MCF 10A (cell line): ENCODE results near the gene MRPL51. TPM values are rescaled to one million over a fixed set of nuclear protein-coding genes. Genes with fewer than 3 reads are reported as not detected.
A peak's percentile ranks its signal among the peaks of the same experiment; 100 is the strongest.
"Not testable (repeated sequence)": the region's sequence is repeated elsewhere in the genome, so short reads cannot be mapped to it uniquely, and the experiment has no call there.

Experiments used
- BruUV-seq: library from RNA; stranded (reverse); fragments of 400-500 nt; replicated peaks from 2 replicates; lab custom pipeline; 2021; lab: Mats Ljungman, UMichigan
- CTCF ChIA-PET: fragments of 300-600 bp; sonication (Branson Sonifier 250); formaldehyde crosslinking; extraction: SDS; loops from one replicate; lab custom pipeline; 2021; ENCODE audit warnings: antibody characterized with exemption, inconsistent platforms; lab: Yijun Ruan, JAX
- POLR2A ChIA-PET: fragments of 300-600, 350-650 bp; sonication (Branson Sonifier 250); formaldehyde crosslinking; extraction: SDS; loops from one replicate; lab custom pipeline; 2020; ENCODE audit warnings: antibody characterized with exemption, inconsistent platforms; lab: Yijun Ruan, JAX
- DNase-seq: peaks from one replicate; pipeline ENCODE4 v3.0.0-alpha.2; 2018; ENCODE audit not compliant: unreplicated experiment
- H3K27ac Mint-ChIP-seq: one replicate; pipeline ENCODE4 v1.8.0; 2022; ENCODE audit warnings: mild to moderate bottlenecking, low read depth, mixed read lengths; ENCODE audit not compliant: unreplicated experiment
- H3K27me3 Mint-ChIP-seq: one replicate; pipeline ENCODE4 v1.8.0; 2022; ENCODE audit warnings: mixed read lengths; ENCODE audit not compliant: insufficient read depth, unreplicated experiment
- H3K36me3 Mint-ChIP-seq: one replicate; pipeline ENCODE4 v1.8.0; 2022; ENCODE audit warnings: mild to moderate bottlenecking, moderate library complexity, mixed read lengths; ENCODE audit not compliant: insufficient read depth, unreplicated experiment
- H3K4me1 Mint-ChIP-seq: one replicate; pipeline ENCODE4 v1.8.0; 2022; ENCODE audit warnings: mixed read lengths; ENCODE audit not compliant: insufficient read depth, unreplicated experiment
- H3K4me3 Mint-ChIP-seq: one replicate; pipeline ENCODE4 v1.8.0; 2022; ENCODE audit warnings: mild to moderate bottlenecking, moderate library complexity, mixed read lengths; ENCODE audit not compliant: unreplicated experiment
- H3K9me3 Mint-ChIP-seq: one replicate; pipeline ENCODE4 v1.8.0; 2022; ENCODE audit warnings: mixed read lengths; ENCODE audit not compliant: unreplicated experiment
- CTCF ChIP-seq: fragments of 200-600 bp; IDR thresholded peaks from one replicate; pipeline ENCODE4 v1.8.0; 2022; ENCODE audit warnings: antibody characterized with exemption, mild to moderate bottlenecking; ENCODE audit not compliant: unreplicated experiment
- intact Hi-C: fragments of 100-400 bp; cut with micrococcal nuclease; formaldehyde crosslinking; loops from 2 replicates; pipeline ENCODE4 v1.14.1; 2022
- total RNA-seq: library from RNA; stranded (reverse); gene quantifications from 2 replicates; pipeline ENCODE4 v1.2.3, GENCODE V29; 2022

The MRPL51 gene
- total RNA-seq, 1 experiment from 2014 or later, result 230 TPM

- POLR2A ChIA-PET, result interaction anchor here (2.5 kb wide), 1 partner anchor 34 kb away, joined by 15 read pairs; the partner anchor contains the start of gene GAPDH
- no peak overlapping the region for H3K4me3 Mint-ChIP-seq
- BruUV-seq, result no TSS peak
These were observed 7.4 kb upstream of the MRPL51 start for GRCh38 chr12:6500466-6500865.

GRCh38 chr12:6497291-6497690, 4.2 kb upstream of the MRPL51 start:
- ChIA-PET CTCF (interaction anchor here (0.6 to 2.6 kb wide), 4 partner anchors 31 to 139 kb away, joined by 3 to 9 read pairs (median 6); no protein-coding TSS in a partner anchor), POLR2A (interaction anchor here (0.6 to 1.5 kb wide), 3 partner anchors 9 to 27 kb away, joined by 4 to 5 read pairs (median 5); no protein-coding TSS in a partner anchor)
- H3K4me3 Mint-ChIP-seq, intact Hi-C loops, H3K9me3 Mint-ChIP-seq, H3K27me3 Mint-ChIP-seq, DNase-seq, H3K27ac Mint-ChIP-seq, BruUV-seq: not testable (repeated sequence)
- H3K36me3 Mint-ChIP-seq, result peaks cover 17% of the 10 kb centered on the region
- peaks cover 17% of the 10 kb centered on the region for H3K4me1 Mint-ChIP-seq

More at GRCh38 chr12:6500466-6500865, 7.4 kb upstream of the MRPL51 start:
- no peak for TF ChIP-seq CTCF
- DNase-seq, result no peak
- H3K9me3 Mint-ChIP-seq, result no peaks in the 10 kb centered on the region
- CTCF ChIA-PET, result interaction anchor here (0.6 to 1.8 kb wide), 6 partner anchors 14 to 724 kb away, joined by 3 to 5 read pairs (median 3); no protein-coding TSS in a partner anchor
- H3K4me1 Mint-ChIP-seq, result peaks cover 3% of the 10 kb centered on the region
- no peak overlapping the region for H3K27ac Mint-ChIP-seq
- intact Hi-C loops, result no loop called here
- peaks cover 14% of the 10 kb centered on the region for H3K36me3 Mint-ChIP-seq
- H3K27me3 Mint-ChIP-seq, result no peaks in the 10 kb centered on the region

GRCh38 chr12:6494968-6495367, 1.9 kb upstream of the MRPL51 start:
- no peaks in the 10 kb centered on the region for H3K27me3 Mint-ChIP-seq
- H3K27ac Mint-ChIP-seq, result no peak overlapping the region
- H3K36me3 Mint-ChIP-seq, result peaks cover 26% of the 10 kb centered on the region
- no TSS peak for BruUV-seq
- peak; percentile 54 for DNase-seq
- no peak for TF ChIP-seq CTCF
- ChIA-PET CTCF (interaction anchor here (0.6 to 2.6 kb wide), 12 partner anchors 19 to 341 kb away, joined by 3 to 9 read pairs (median 3); no protein-coding TSS in a partner anchor), POLR2A (interaction anchor here (0.6 to 1.7 kb wide), 10 partner anchors 11 to 111 kb away, joined by 3 to 9 read pairs (median 6); partner anchors contain the start of genes GAPDH, LTBR and VAMP1)
- no peaks in the 10 kb centered on the region for H3K9me3 Mint-ChIP-seq
- intact Hi-C loops, result no loop called here
- peaks cover 21% of the 10 kb centered on the region for H3K4me1 Mint-ChIP-seq
- peak overlapping the region; percentile 95 for H3K4me3 Mint-ChIP-seq

- TSS peak; percentile 72 for BruUV-seq
- DNase-seq, result no peak
- Mint-ChIP-seq H3K27ac (peak overlapping the region; percentile 98), H3K4me1 (peaks cover 21% of the 10 kb centered on the region), H3K4me3 (peak overlapping the region; percentile 95), H3K27me3 (no peaks in the 10 kb centered on the region), H3K36me3 (peaks cover 26% of the 10 kb centered on the region), H3K9me3 (no peaks in the 10 kb centered on the region)
- intact Hi-C loops, result no loop called here
- ChIA-PET POLR2A (interaction anchor here (0.6 to 1.8 kb wide), 10 partner anchors 11 to 111 kb away, joined by 3 to 9 read pairs (median 4); partner anchors contain the start of genes GAPDH, LTBR and VAMP1), CTCF (interaction anchor here (0.7 to 2.0 kb wide), 8 partner anchors 20 to 72 kb away, joined by 3 to 6 read pairs (median 3); no protein-coding TSS in a partner anchor)
- TF ChIP-seq CTCF, result no peak
These were observed 1.2 kb upstream of the MRPL51 start for GRCh38 chr12:6494258-6494743.
